Renal cortex interstitium (tissue), 3 donors: ENCODE results near the gene CSH1. TPM values are rescaled to one million over a fixed set of nuclear protein-coding genes. Genes with fewer than 3 reads are reported as not detected.

Experiments
- polyA plus RNA-seq, 3 donors: library from polyadenylated mRNA; unstranded; fragments of 120-200 nt; gene quantifications; one replicate each; pipeline ENCODE4 v1.2.1, GENCODE V29; 2013; ENCODE audit not compliant: insufficient read length in 3 of 3

CSH1 gene
- polyA plus RNA-seq, 3 donors: 0.83 to 3.7 TPM; not detected in 1

Other genes with a start within 250 kb of the CSH1 start
- gene LIMD2, start 196.4 kb downstream of the CSH1 start, polyA plus RNA-seq: 10 to 100 TPM; 23.0 to 38.2 (median 28.2) TPM
- gene STRADA, start 154.8 kb downstream of the CSH1 start, polyA plus RNA-seq: 10 to 100 TPM; 46.1 to 73.6 (median 48.7) TPM
- 100 to 1,000 TPM; 103 to 120 (median 109) TPM for gene CCDC47, start 123.0 kb downstream of the CSH1 start, polyA plus RNA-seq
- 100 to 1,000 TPM; 169 to 205 (median 197) TPM for gene DDX42, start 122.4 kb downstream of the CSH1 start, polyA plus RNA-seq
- 100 to 1,000 TPM; 175 to 204 (median 203) TPM for gene PSMC5, start 69.1 kb downstream of the CSH1 start, polyA plus RNA-seq
- gene FTSJ3, start 68.9 kb downstream of the CSH1 start, polyA plus RNA-seq: 10 to 100 TPM; 62.6 to 81.3 (median 68.4) TPM
- gene SMARCD2, start 53.9 kb downstream of the CSH1 start, polyA plus RNA-seq: 10 to 100 TPM; 50.3 to 63.5 (median 61.8) TPM
- 1 to 10 TPM in 1 of 3 donors, under 1 TPM in 2; 0.19 to 2.9 (median 0.33) TPM for gene CSH2, start 22.9 kb downstream of the CSH1 start, polyA plus RNA-seq
- not detected for gene GH2, start 14.6 kb downstream of the CSH1 start, polyA plus RNA-seq
- not detected for gene CSHL1, start 14.7 kb upstream of the CSH1 start, polyA plus RNA-seq
- gene GH1, start 22.3 kb upstream of the CSH1 start, polyA plus RNA-seq: under 1 TPM in 1 of 3 donors, not detected in 2; 0.24 TPM
- 1 to 10 TPM; 2.1 to 4.1 (median 3.1) TPM for gene CD79B, start 35.8 kb upstream of the CSH1 start, polyA plus RNA-seq
- 1 to 10 TPM in 2 of 3 donors, under 1 TPM in 1; 0.83 to 1.3 (median 1.2) TPM for gene SCN4A, start 76.3 kb upstream of the CSH1 start, polyA plus RNA-seq
- gene PRR29, start 101.8 kb upstream of the CSH1 start, polyA plus RNA-seq: 1 to 10 TPM; 2.7 to 4.1 (median 3.9) TPM
- gene ICAM2, start 124.1 kb upstream of the CSH1 start, polyA plus RNA-seq: 10 to 100 TPM; 23.0 to 30.0 (median 28.7) TPM
- gene ERN1, start 233.6 kb upstream of the CSH1 start, polyA plus RNA-seq: 1 to 10 TPM; 8.3 to 9.7 (median 8.6) TPM